SU-DHL-6 (cell line): ENCODE measurements around the gene SEMA3G.

ENCODE experiments used
- H2AFZ ChIP-seq: fragments of 200-600 bp; sonication (generic); 2 replicates; pipeline ENCODE4 v1.6.1; 2014; ENCODE audit warnings: low read depth, mild to moderate bottlenecking, moderate library complexity, mixed read lengths, antibody characterized with exemption, low read length; ENCODE audit not compliant: severe bottlenecking
- H3F3A ChIP-seq: fragments of 200-600 bp; shearing (Covaris generic); 2 replicates; pipeline ENCODE4 v1.6.0; 2016; ENCODE audit warnings: antibody characterized with exemption, mild to moderate bottlenecking; ENCODE audit not compliant: insufficient read depth
- H3K27ac ChIP-seq: fragments of 200-600 bp; sonication (generic); 2 replicates; pipeline ENCODE4 v1.5.1; 2016; ENCODE audit warnings: low read depth, mild to moderate bottlenecking, low read length, moderate library complexity, mixed read lengths
- H3K27me3 ChIP-seq: fragments of 200-600 bp; sonication (generic), shearing (Covaris generic); 2 replicates; pipeline ENCODE4 v1.6.0; 2014; ENCODE audit warnings: mild to moderate bottlenecking, low read length
- H3K36me3 ChIP-seq: fragments of 200-600 bp; sonication (generic); 2 replicates; pipeline ENCODE4 v1.6.1; 2014; ENCODE audit warnings: mild to moderate bottlenecking, low read length, mixed read lengths
- H3K4me2 ChIP-seq: fragments of 300-600, 200-600 bp; shearing (Covaris generic), sonication (generic); 2 replicates; pipeline ENCODE4 v1.6.0; 2014; ENCODE audit warnings: low read length, low read depth, mild to moderate bottlenecking; ENCODE audit not compliant: poor library complexity, severe bottlenecking
- H3K4me3 ChIP-seq: fragments of 200-600 bp; sonication (generic); 2 replicates; pipeline ENCODE4 v1.5.1; 2014; ENCODE audit warnings: antibody characterized with exemption, low read length, mild to moderate bottlenecking, mixed read lengths; ENCODE audit not compliant: insufficient read depth, poor library complexity, severe bottlenecking
- H3K79me2 ChIP-seq: fragments of 200-600 bp; sonication (generic); 2 replicates; pipeline ENCODE4 v1.6.1; 2014; ENCODE audit warnings: mild to moderate bottlenecking, low read length, moderate library complexity; ENCODE audit not compliant: insufficient read depth
- H3K9ac ChIP-seq: fragments of 200-600 bp; sonication (generic); 2 replicates; pipeline ENCODE4 v1.7.0; 2014; ENCODE audit warnings: mild to moderate bottlenecking, low read length
- H3K9me2 ChIP-seq: fragments of 200-600 bp; sonication (generic); replicated peaks from 2 replicates; pipeline ENCODE4 v1.6.1; 2014; ENCODE audit warnings: low read length; ENCODE audit not compliant: insufficient read depth
- H3K9me3 ChIP-seq: fragments of 200-600 bp; sonication (generic); 2 replicates; pipeline ENCODE4 v1.6.1; 2014; ENCODE audit warnings: low read length, mixed read lengths; ENCODE audit not compliant: insufficient read depth
- H4K20me1 ChIP-seq: fragments of 200-600 bp; sonication (generic); 2 replicates; pipeline ENCODE4 v1.6.1; 2014; ENCODE audit warnings: low read depth, mild to moderate bottlenecking, antibody characterized with exemption, low read length, moderate library complexity, mixed read lengths
- EZH2phosphoT487 ChIP-seq: fragments of 200-600 bp; sonication (generic), shearing (Covaris generic); conservative IDR thresholded peaks from 2 replicates; pipeline ENCODE4 v1.6.1; 2018; ENCODE audit warnings: mild to moderate bottlenecking, antibody characterized with exemption, low read length, moderate library complexity, mixed read lengths
- TF ChIP-seq, protein P1 (sequence below): fragments of 200-600 bp; sonication (generic); IDR thresholded peaks from one replicate; pipeline ENCODE4 v1.5.1; 2017; ENCODE audit warnings: antibody characterized with exemption, mild to moderate bottlenecking, low read length, moderate library complexity; ENCODE audit not compliant: insufficient read depth, poor library complexity, severe bottlenecking

The SEMA3G gene

DNA sequence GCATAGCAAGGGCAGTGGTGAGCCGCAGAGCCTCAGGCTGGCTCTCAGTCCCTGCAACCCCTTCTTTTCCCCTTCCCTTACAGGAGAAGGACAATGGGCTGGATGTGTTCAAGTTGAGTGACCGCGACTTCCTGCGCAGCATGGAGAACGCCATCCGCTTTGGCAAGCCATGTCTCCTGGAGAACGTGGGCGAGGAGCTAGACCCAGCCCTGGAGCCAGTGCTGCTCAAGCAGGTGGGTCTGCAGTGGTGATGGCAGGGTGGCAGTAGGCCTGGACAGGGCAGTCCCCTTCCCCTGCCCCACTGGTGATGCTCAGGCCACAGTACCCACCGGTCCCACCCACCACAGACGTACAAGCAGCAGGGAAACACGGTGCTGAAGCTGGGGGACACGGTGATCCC, 53.8 kb downstream of the SEMA3G start:
- H3K27ac ChIP-seq = no peak overlapping the region
- no peak overlapping the region for H2AFZ ChIP-seq
- no peak overlapping the region for H3K4me3 ChIP-seq
- H3K36me3 ChIP-seq = no peaks in the 10 kb centered on the region
- no peak for TF ChIP-seq EZH2phosphoT487
- TF ChIP-seq, protein P1, sequence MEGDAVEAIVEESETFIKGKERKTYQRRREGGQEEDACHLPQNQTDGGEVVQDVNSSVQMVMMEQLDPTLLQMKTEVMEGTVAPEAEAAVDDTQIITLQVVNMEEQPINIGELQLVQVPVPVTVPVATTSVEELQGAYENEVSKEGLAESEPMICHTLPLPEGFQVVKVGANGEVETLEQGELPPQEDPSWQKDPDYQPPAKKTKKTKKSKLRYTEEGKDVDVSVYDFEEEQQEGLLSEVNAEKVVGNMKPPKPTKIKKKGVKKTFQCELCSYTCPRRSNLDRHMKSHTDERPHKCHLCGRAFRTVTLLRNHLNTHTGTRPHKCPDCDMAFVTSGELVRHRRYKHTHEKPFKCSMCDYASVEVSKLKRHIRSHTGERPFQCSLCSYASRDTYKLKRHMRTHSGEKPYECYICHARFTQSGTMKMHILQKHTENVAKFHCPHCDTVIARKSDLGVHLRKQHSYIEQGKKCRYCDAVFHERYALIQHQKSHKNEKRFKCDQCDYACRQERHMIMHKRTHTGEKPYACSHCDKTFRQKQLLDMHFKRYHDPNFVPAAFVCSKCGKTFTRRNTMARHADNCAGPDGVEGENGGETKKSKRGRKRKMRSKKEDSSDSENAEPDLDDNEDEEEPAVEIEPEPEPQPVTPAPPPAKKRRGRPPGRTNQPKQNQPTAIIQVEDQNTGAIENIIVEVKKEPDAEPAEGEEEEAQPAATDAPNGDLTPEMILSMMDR = no peak
- H3K9me3 ChIP-seq = no peaks in the 10 kb centered on the region
- no peaks in the 10 kb centered on the region for H3K9me2 ChIP-seq
- no peak overlapping the region for H3K4me2 ChIP-seq
- no peak overlapping the region for H3K9ac ChIP-seq
- H3K79me2 ChIP-seq = no peaks in the 10 kb centered on the region
- H3K27me3 ChIP-seq = no peaks in the 10 kb centered on the region
- no peaks in the 10 kb centered on the region for H3F3A ChIP-seq
- H4K20me1 ChIP-seq = no peaks in the 10 kb centered on the region

DNA sequence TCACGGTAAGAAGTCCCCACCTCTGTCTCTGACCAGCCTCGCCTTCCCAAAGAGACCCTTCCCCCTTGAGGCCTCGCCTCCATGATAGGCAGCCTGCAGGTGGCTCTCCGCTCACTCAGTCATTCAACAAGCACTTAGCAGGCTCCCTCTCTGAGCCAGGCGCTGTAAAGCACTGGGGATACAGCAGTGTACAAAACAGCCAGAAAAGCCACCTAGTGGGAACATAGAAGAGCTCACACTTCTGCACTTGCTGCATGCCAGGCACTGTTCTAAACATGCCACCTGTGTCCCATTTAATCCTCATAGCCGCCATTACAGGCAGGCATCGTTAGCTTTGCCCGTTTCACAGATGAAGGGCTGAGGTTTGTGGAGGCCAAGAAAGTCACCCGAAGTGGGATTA, 56.0 kb downstream of the SEMA3G start:
- no peak overlapping the region for H3K4me3 ChIP-seq
- no peaks in the 10 kb centered on the region for H3K36me3 ChIP-seq
- H2AFZ ChIP-seq = no peak overlapping the region

GRCh38 chr3:52388348-52388821, 56.5 kb downstream of the SEMA3G start:
- Histone ChIP-seq H3F3A (no peaks in the 10 kb centered on the region), H3K4me3 (no peak overlapping the region), H3K4me2 (no peak overlapping the region), H3K9ac (no peak overlapping the region), H3K27ac (no peak overlapping the region), H3K9me3 (no peaks in the 10 kb centered on the region), H3K27me3 (no peaks in the 10 kb centered on the region), H3K79me2 (no peaks in the 10 kb centered on the region), H3K36me3 (no peaks in the 10 kb centered on the region), H4K20me1 (no peaks in the 10 kb centered on the region), H3K9me2 (no peaks in the 10 kb centered on the region), H2AFZ (no peak overlapping the region)
- no peak for TF ChIP-seq EZH2phosphoT487
- TF ChIP-seq, protein P1 = no peak

More for the DNA sequence above, 56.0 kb downstream of the SEMA3G start:
- H3K9ac ChIP-seq = no peak overlapping the region
- H3F3A ChIP-seq = no peaks in the 10 kb centered on the region
- no peak overlapping the region for H3K4me2 ChIP-seq
- H3K27ac ChIP-seq = no peak overlapping the region
- H3K9me2 ChIP-seq = no peaks in the 10 kb centered on the region
- no peak for TF ChIP-seq EZH2phosphoT487
- TF ChIP-seq, protein P1 = no peak
- H4K20me1 ChIP-seq = no peaks in the 10 kb centered on the region
- H3K27me3 ChIP-seq = no peaks in the 10 kb centered on the region
- no peaks in the 10 kb centered on the region for H3K79me2 ChIP-seq
- H3K9me3 ChIP-seq = no peaks in the 10 kb centered on the region

DNA sequence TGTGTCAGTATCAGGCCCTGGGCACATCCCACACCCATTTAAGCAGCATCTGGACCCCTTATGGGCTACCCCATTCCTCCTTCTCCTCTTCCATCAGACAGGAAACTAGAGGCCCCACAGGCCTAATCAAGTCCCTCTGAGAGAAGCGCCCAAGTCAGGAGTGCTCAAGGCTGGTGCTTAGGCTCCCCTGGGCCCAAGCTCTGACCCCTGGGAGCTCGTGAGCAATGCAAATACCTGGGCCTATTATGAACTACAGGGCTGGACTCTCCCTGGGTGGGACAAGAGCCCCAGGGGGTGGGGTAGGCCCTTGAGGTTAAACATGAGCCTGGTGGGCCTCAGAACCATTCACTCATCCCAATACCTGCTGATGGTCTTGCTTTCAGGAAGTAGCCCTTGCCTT, 57.4 kb downstream of the SEMA3G start:
- Histone ChIP-seq H3K4me3 (no peak overlapping the region), H3K27ac (no peak overlapping the region), H3K27me3 (no peaks in the 10 kb centered on the region), H3K9me3 (no peaks in the 10 kb centered on the region), H2AFZ (no peak overlapping the region), H3K79me2 (no peaks in the 10 kb centered on the region), H4K20me1 (no peaks in the 10 kb centered on the region), H3K36me3 (no peaks in the 10 kb centered on the region), H3K4me2 (no peak overlapping the region), H3K9me2 (no peaks in the 10 kb centered on the region), H3F3A (no peaks in the 10 kb centered on the region), H3K9ac (no peak overlapping the region)
- TF ChIP-seq, protein P1 = no peak
- TF ChIP-seq EZH2phosphoT487 = no peak
